SH-SY5Y (cell line): Measurements from ENCODE around the gene NYNRIN.

Experiments used
- GATA2 ChIP-seq: IDR thresholded peaks from 2 replicates; pipeline ENCODE4 v1.6.1; 2011; ENCODE audit warnings: mild to moderate bottlenecking, low read depth, low read length
- GATA3 ChIP-seq: IDR thresholded peaks from 2 replicates; pipeline ENCODE4 v1.6.1; 2011; ENCODE audit warnings: low read depth, mild to moderate bottlenecking, low read length, moderate library complexity

- TF ChIP-seq GATA2: no peak
- TF ChIP-seq GATA3: no peak
Observed at GRCh38 chr14:24387009-24387345, 11.8 kb upstream of the NYNRIN start.
